ENCODE data around the gene ZNF101. TPM values are rescaled to one million over a fixed set of nuclear protein-coding genes. Genes with fewer than 3 reads are reported as not detected.

The ZNF101 gene
- total RNA-seq, 2 donors from 2014 or later: 11.6 to 13.4 TPM

DNA sequence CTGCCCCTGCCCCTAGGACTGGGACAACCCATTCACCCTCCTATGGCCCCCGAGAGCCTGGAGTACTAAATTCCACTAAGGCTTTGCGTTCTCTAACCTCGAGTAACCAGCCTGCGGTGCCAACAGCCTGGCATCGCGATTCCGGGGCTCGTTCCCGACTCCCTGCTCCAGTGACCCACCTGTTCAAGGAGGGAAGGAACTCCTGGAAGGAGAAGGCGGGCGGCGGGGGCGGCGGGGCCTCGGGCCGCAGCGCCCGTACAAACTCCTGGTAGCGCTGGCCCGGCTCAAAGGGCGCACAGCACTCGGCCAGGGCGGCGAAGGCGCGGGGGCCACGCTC is 31.5 kb upstream of the ZNF101 start:
- intact Hi-C loops (cut with DNase I, micrococcal nuclease): no loop called here
- ATAC-seq: no peak

DNA sequence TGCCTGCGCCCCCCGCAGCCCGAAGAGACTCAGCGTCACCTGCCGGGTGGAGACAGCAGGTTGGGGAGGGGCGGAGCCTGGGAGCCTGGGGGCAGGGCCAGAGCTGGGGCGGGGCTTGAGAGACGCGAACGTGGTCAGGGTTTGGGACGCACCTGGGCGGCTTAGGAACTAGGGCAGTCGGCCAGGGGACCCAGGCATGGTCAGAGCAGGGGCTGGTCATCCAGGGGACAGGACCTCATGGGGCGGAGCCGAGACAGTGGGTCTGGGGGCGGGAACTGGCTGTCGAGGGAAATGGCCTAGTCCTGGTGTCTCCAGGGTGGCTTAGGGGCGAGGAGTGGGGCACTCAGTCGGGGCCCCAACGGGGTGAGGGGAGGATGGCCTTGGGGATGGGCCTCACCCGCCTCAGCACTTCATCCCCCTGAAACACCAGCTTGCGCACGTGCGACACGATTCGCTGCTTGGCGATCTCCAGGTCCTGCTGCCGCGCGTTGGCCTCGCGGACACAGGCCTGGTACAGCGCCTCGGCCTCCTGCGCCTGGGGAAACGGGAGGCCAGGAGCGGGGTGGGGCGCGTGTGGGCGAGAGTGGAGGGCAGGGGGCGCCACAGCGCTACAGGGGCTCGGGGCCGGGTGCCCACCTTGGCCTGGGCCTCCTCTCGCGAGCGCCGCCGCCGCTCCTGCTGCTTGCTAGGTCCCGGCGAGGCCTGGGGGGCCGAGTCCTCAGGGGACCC is 31.0 kb upstream of the ZNF101 start:
- DNase-seq: no peak
- intact Hi-C loops (cut with DNase I, micrococcal nuclease): no loop called here
- peak; percentile 20 for ATAC-seq

More for the DNA sequence above, 31.5 kb upstream of the ZNF101 start:
- no peak for DNase-seq

DNA sequence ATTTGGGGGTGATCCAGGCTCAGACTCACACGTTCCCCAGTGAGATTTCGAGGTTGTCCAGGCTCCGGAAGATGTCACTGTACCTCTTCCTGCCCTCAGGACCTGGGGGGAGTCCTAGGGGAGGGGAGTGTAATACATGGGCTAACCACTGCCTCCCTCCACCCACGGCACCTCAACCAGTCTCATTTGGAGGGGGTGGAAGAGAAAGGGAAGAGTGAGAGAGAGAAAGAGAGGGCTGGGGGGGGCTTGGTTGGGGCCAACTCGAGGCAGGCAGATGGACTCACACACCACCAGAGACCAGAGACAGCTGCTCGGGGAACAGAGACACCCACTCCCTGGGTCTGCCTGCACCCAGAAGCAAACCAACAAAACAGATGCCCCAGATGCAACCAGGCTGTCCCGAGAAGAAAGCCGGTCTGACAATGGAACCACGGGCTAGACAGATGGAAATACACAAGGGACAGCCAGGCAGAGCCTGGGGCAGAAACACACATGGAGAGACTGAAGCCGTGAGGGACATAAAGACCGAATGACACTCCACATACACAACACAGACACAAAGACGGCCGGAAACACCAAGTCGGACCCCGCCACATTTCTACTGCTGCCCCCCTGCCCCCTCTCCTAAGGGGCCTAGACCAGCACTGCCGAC is 26.0 kb upstream of the ZNF101 start:
- DNase-seq (no peak), ATAC-seq (peak; percentile 24)
- intact Hi-C loops (cut with DNase I, micrococcal nuclease): loop anchor here (5.0 kb wide), 2 partner anchors 105 to 115 kb away; partner anchors contain the start of genes CILP2 (in 1 of the 2) and YJEFN3 (in 1 of the 2)

DNA sequence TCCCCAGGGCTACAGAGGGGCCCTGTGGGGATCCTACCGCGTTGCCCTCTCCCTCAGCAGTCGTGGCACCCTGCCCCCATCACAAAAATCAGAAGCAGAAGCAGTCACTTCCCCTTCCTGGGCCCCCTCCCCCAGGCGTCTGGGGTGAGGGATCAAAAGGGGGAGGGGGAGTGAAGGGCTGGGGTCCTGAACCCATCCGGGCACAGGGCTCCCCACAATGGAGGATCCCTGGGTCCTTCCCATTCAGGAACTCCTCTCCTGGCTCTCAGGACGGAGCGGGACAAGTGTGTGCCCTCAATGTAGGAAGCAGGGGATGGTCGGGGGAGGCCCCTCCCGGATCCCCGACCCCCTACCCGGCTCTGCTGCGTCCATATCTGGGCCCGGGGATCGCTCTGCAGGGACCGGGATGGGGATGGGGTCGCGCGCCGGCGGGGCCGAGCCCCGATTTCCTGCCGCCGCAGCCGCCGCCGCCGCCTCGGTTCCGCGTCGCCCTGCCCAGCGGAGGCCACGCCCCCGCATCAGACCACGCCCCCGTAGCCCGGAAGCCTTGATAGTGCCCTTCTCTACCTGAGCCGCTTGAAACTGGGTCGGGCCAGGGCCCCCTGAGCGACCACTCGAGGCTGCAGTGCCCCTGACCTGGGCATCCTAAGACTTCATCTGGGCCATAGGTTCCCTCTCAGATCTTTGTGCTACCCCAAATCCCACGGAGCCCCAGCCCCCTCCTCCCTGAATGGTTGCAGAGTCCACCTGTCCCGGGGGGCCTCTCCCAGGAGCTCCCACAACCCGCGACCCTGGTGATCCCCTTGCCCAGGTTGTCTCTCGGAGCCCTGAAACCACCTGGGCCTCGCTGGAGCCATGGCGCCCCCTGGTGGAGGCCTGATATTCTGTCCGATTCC is 25.2 kb upstream of the ZNF101 start, which contains the start of gene GMIP:
TSS of gene GMIP (minus strand) at position 500 of the 896 bp plus-strand sequence. CDS start at position 372, 128 bp downstream.
- ATAC-seq: peak; percentile 94
- DNase-seq: peak; percentile 86 to 95
- intact Hi-C loops (cut with DNase I, micrococcal nuclease): loop anchor here (5.0 kb wide), 2 partner anchors 106 to 116 kb away; partner anchors contain the start of genes CILP2 (in 1 of the 2) and YJEFN3 (in 1 of the 2)

DNA sequence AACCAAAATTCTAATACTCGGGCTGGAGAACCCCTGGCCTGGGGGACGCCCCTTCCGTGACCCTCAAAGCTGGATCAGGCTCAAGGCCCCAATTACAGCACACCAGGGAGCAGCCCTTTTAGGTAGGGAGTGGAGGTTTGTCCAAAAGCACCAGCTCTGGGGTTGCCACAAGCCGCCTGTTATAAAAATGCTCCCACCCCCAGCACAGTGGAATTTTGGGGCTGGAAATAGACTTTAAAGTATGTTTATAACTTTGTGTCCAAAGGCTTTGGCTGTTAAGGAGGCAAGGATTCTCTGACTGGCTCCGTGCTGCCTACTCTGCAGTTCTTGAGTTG is 24.6 kb upstream of the ZNF101 start:
- no peak for DNase-seq
- no peak for ATAC-seq
- intact Hi-C loops (cut with DNase I, micrococcal nuclease): loop anchor here (5.0 kb wide), 2 partner anchors 107 to 117 kb away; partner anchors contain the start of genes CILP2 (in 1 of the 2) and YJEFN3 (in 1 of the 2)

DNA sequence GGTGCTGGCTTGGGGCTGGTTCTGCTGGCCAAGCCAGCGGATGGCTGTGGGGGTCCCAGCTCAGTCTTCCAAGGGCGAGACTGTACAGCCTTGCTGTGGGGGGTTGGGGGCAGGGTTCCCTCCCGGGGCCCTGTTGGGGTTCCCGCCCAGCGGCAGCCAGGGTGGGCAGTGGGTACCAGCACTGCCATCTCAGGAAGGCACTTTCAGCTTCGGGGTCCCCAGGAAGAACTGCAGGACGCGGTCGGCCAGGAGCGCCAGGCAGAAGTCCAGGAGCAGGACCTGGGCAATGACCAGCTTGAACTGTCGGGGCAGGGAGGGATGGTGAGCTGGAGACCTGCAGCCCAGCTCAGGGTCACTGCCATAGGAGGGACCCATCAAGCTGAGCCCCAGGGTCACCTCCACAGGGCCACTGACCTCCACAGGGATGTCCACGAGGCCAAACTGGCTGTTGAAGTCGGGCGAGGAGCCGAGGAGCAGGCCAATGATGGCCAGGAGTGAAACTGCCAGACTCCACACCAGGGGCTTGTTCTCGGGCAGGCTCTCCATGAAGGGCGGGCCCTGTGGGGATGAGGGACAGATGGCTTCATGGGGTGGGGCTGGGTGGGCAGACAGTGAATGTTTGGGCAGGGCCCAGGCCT is 23.3 kb upstream of the ZNF101 start:
- ATAC-seq (no peak), DNase-seq (no peak)
- intact Hi-C loops (cut with DNase I, micrococcal nuclease): no loop called here

DNA sequence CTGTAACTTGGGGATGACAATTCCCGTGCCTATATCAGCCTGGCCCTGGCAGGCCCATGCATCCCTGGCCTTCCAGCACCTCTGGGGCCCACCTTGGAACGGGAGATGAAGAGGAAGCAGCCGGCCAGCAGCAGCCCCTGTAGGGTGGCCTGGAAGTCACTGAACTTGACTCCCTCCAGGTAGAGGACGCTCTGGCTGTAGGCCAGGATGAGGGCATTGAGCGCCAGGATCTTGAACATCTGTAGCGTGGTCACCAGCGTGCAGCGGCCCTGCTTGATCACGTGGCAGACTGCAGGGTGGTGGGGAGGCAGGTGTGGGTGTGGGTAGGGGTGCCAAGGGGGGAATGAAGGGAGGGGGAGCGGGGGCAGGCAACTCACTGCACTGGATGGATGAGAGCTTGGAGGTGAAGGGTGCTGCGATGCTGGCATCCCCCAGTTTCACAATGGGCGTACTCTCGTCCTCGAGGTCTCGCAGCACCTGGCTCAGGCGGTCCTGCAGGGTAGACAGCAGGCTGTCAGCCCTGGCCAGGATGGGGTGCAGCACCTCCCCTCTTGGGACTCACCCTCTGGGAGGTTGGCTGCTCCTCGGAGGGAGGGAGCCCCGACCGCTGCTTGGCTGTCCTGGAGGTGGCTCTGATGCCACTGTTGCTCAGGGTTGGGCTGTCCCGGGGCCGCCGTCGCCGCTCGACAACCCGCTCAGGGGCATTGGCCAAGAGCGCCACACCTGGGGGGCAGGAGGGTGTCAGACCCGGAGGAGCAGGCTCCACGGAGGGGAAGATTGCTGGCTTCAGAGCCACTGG is 21.4 kb upstream of the ZNF101 start:
- DNase-seq (no peak), ATAC-seq (no peak)
- intact Hi-C loops (cut with DNase I, micrococcal nuclease): no loop called here

DNA sequence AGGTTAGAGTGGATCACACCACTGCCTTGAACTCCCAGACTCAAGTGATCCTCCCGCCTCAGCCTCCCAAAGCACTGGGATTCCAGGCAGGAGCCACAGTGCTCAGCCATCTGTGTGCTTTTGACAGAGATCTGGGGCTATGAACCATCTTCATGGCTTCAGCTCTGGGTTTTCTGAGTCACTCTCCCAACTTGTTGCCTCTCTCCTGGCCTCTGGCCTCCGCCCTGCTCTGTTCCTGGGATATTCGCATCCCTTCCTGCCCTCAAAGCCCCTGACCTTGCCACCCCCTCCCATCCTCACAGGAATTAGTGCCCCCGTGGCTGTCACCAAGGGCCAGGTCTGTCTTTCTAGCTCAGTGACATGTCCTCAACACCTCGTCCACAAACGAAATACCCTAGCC is 19.5 kb upstream of the ZNF101 start:
- intact Hi-C loops (cut with DNase I, micrococcal nuclease): no loop called here
- DNase-seq (no peak), ATAC-seq (no peak)

DNA sequence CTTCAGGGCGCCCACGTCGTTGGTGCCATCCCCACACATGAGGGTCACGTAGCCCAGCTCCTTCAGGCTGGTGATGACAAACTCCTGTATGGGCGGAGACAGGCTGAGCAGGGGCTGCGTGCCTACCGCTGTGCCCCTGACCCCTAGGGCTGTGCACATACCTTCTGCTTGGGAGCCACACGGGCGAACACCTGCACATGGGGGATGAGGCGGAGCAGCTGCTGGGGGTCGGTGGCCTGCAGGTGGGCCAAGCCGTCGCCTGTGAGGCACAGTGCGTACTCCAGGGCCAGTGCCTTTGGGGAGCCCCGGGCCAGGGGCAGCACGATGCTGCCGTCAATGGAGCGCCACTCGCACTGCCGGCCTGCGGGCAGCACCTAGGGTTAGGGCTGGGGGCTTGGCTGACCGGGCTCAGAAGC is 19.1 kb upstream of the ZNF101 start:
- DNase-seq (no peak), ATAC-seq (no peak)
- intact Hi-C loops (cut with DNase I, micrococcal nuclease): no loop called here

DNA sequence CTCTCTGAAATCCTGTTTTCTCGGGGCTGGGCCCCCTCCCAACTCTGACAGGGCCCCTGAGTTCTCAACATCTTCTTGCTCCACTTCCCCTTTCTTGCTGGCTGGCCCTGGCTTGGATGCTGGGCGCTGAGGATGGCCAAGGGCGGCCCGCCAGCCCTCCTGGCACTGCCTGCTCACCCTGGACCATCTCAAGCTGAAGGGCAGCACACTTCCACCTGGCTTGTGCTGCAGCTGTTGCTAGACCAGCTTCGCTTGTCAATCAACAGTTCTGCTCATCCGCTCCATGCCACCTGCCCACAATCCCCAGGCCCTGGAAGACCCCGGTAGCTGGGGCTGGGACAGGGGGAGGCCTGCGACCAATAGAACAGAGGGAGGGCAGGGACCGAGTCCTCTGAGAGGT is 18.3 kb upstream of the ZNF101 start:
- intact Hi-C loops (cut with DNase I, micrococcal nuclease): no loop called here
- ATAC-seq (no peak), DNase-seq (no peak)

DNA sequence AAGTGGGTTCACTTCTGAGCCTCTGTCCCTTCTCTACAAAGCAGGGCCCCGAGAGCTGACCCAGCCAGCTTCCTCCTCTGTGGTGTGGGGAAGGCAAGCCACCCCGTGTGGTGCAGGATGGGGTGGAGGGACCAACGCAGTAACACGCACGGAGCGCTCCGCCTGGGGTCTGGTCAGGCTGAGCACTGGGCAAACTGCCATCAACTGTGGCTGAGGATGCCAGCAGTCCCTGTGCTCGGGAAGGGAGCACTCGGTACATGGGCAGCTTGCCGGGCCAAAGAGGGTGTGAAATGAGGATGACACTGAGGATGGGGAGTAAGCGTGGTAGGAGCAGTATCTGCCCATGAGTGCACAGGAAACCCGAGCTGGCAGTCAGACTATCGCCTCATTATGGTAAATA is 17.6 kb upstream of the ZNF101 start:
- DNase-seq (no peak), ATAC-seq (no peak)
- intact Hi-C loops (cut with DNase I, micrococcal nuclease): no loop called here

DNA sequence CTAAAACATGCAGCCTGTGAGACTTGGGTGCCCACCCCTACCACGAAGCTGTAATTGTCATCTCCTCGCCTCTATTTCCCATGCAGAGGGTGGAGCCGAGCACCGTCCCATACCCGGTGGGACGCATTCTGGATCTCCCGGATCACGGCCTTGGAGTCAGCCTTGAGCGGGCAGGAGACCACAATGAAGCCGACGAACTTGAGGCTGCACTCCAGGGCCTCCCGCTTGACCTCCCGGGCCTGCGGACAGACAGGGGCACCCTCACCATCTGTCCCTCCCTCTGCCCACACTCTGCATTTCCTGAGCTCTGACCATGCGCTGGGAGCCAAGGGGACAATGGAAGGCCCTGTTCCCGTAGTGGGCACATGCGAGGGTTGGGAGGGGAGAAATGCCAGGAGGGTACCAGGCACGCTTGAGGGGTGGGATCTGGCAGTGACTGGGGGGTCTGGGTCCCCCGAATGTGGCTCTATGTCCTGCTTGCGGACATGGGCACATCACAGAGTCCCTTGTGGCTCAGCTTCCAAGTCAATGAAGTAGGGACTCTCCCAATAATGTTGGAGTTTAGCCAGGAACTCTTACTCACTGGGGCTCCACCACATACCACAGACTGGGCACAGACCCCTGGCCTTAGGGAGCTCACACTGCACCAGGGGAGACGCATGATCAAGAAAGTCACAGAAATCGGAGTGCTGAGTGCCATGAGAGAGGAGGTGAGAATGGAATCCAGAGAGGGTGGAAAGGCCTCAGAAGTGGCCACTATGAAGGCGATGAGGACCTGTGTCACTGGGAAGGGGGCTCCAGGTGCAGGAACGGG is 15.9 kb upstream of the ZNF101 start:
- ATAC-seq (no peak), DNase-seq (peak in 1 of 2 donors; percentile 2)
- intact Hi-C loops (cut with DNase I, micrococcal nuclease): no loop called here

DNA sequence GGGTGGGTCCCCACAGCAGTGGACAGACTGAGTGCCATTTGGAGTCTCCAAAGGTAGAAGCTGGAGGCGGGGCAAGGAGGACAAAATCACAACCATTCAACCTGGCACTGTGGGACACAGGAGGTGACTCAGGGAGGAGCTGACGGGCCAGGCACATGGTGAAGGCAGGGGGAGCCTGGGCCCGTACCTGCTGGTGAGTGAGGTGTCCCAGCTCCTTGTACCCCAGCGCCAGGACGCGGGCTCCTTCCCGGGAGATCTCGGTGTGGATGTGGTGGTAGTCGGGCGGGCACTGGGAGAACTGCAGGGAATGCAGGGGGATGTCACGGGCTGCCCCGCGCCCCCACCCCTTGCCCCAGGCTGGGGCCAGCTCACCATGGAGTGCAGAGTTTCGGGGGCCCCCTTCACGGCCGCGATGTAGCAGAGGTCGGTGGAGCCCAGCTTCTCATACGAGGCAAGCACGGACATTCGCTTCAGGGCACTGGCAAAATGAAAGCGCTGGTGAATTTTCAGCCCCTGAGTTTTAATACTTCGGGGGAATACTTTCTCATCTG is 15.0 kb upstream of the ZNF101 start:
- DNase-seq (no peak), ATAC-seq (no peak)
- intact Hi-C loops (cut with DNase I, micrococcal nuclease): no loop called here

DNA sequence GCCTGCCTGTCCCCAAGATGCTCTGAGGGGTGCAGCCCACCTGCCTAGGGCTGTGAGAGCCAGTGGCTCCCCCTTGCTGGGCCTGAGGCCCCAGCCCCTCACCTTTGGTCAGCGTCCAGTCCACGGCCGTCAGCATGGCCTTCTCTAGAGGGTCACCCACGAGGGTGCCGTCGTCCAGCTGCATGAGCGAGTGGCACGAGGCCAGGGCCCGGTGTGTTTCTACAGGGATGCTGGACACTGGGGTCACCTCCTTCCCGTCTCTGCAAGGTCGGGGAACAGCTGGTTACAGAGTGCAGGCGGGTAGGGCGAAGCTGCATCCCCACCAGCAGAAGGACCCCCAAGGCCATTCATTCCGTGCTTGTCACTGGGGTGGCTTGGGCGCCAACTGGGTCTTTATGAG is 14.2 kb upstream of the ZNF101 start:
- DNase-seq (peak in 1 of 2 donors; percentile 3), ATAC-seq (no peak)
- intact Hi-C loops (cut with DNase I, micrococcal nuclease): no loop called here

DNA sequence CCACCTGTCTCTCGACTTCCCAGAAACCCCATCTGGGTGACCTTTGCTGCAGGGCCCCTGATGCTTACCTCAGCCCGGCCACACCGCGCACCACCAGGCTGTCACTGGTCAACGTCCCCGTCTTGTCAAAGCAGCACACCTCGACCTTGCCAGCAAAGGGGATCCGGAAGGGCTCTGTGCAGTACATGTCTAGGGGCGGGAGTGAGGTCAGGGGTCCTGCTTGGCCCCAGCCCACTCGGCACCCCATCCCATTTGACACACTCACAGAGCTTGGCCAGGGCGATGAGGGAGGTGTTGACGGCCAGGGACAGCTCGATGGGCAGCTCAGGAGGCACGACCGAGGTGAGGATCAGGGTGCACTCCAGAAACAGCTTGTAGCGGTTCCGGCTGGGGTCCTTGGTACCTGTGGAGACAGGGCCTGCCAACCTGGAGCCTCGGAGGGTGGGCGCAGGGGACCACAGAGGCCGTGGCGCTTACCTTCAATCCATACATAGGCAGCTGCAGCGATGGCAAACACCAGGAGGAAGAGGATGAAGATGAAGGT is 13.5 kb upstream of the ZNF101 start:
- ATAC-seq (no peak), DNase-seq (no peak)
- intact Hi-C loops (cut with DNase I, micrococcal nuclease): no loop called here

DNA sequence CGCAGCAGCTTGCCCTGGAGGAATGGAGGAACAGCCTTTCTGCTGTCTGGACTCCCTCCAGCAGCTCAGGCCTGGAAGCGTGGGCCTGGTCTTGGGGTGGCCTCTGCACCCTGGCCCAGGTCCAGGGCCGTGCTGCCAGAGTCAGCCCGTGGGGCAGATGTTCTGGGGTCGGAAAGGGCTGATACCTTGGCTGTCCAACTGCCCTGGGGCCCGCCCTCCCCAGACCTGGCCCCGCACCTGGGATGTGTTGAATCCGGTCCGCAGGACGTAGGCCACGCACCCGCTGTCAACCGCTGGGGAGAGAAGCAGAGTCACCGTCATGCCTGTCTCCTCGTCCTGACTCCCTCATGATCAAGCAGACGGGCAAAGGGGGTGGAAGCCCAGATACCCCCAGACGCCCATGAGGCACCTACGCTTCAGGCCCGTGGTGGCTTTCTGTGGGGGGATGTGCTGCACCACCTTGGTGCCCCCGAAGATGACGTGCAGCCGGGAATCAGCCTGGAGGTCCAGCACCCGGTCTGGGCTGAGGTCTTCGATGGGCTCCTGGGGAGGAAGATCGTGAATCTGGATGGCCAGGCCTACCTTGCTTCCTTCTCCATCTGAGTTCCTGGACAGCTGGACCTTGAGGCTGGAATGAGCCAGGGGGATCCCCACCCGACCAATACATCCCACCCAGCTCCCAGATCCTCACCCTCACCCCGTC is 12.8 kb upstream of the ZNF101 start:
- ATAC-seq (no peak), DNase-seq (peak in 1 of 2 donors; percentile 6)
- intact Hi-C loops (cut with DNase I, micrococcal nuclease): no loop called here

Measured in left colon (tissue), 2 donors.